GM12878 (cell line): ENCODE data around the gene ZNF394. TPM values are rescaled to one million over a fixed set of nuclear protein-coding genes. Genes with fewer than 3 reads are reported as not detected.
A peak's percentile ranks its signal among the peaks of the same experiment; 100 is the strongest.

Experiments
- FOS ChIP-seq: IDR thresholded peaks from 3 replicates; pipeline ENCODE4 v1.6.1; 2011; ENCODE audit warnings: borderline replicate concordance; ENCODE audit not compliant: insufficient read length; ENCODE audit errors: extremely low read depth
- IKZF1 ChIP-seq: fragments of 450-650 bp; conservative IDR thresholded peaks from 2 replicates; pipeline ENCODE4 v1.6.1; 2017; ENCODE audit warnings: antibody characterized with exemption, mild to moderate bottlenecking
- IKZF2 ChIP-seq, 2 experiments: fragments of 450-650 bp; IDR thresholded peaks; 2 replicates each; pipeline ENCODE4 v1.6.1; 2017; ENCODE audit warnings: mild to moderate bottlenecking in 2 of 2, moderate library complexity in 2 of 2
- PKNOX1 ChIP-seq: fragments of 450-650 bp; IDR thresholded peaks from 2 replicates; pipeline ENCODE4 v1.6.1; 2016; ENCODE audit warnings: mild to moderate bottlenecking
- REST ChIP-seq: IDR thresholded peaks from 2 replicates; pipeline ENCODE4 v1.6.1; 2012; ENCODE audit warnings: mild to moderate bottlenecking, low read depth, low read length
- SPI1 ChIP-seq: IDR thresholded peaks from 2 replicates; pipeline ENCODE4 v1.6.1; 2011; ENCODE audit warnings: low read depth, mild to moderate bottlenecking, low read length, moderate library complexity, borderline replicate concordance; ENCODE audit not compliant: insufficient read depth
- TBL1XR1 ChIP-seq: IDR thresholded peaks from 2 replicates; pipeline ENCODE4 v1.6.1; 2012; ENCODE audit warnings: low read depth, low read length, improper control_type of control experiment
- polyA plus RNA-seq, 11 experiments: library from polyadenylated mRNA; depleted of rRNA in 4 of 11; unstranded in 6 of 11; stranded (reverse) in 5 of 11; fragments of >200 nt; fragmentation: Nextera tagmentation in 4 of 11; fragmentation: Illumina TruSeq in 1 of 11; extraction: Ambion mirVana in 4 of 11; extraction: Trizol in 1 of 11; gene quantifications; 1 replicate in 1 of 11; 2 replicates in 10 of 11; pipeline versions ENCODE4 v1.2.1 to v1.2.3, GENCODE V29; 2011 to 2016; ENCODE audit warnings: inconsistent platforms in 2 of 11, missing spikeins in 2 of 11, low read depth in 1 of 11
- total RNA-seq, 4 experiments: library from RNA; depleted of rRNA in 3 of 4; stranded (reverse); fragments of >200 nt in 3 of 4; fragmentation: Illumina TruSeq in 1 of 4; extraction: Trizol in 1 of 4; gene quantifications; 2 replicates each; pipeline versions ENCODE4 v1.2.1 to v1.2.3, GENCODE V29; 2013 to 2021

ZNF394 gene
- total and polyA plus RNA-seq, 10 of the 15 experiments (the other 5 are each of a cell fraction or from before 2014, with no cell fraction given) = 2.5 to 26.8 (median 22.7) TPM

- TF ChIP-seq REST (0 out of 2 replicates have a peak, but pooled peaks have one; percentile 46), FOS (no peak), PKNOX1 (peak; percentile 44), SPI1 (peak; percentile 44; the same call in 1 of the 2 replicates), IKZF1 (peak; percentile 83), IKZF2 (IDR thresholded peaks at IDR 0.05) (peak; percentile 58 to 60; a peak in 3 of 4 replicates), TBL1XR1 (0 out of 2 replicates have a peak, but pooled peaks have one; percentile 8)
Measured at GRCh38 chr7:99504603-99505323, 4.7 kb upstream of the ZNF394 start, which contains the start of gene ZKSCAN5 (continued).
